GM21723 (cell line): ENCODE results near the gene C5orf24.
"Not testable (repeated sequence)": the region's sequence is repeated elsewhere in the genome, so short reads cannot be mapped to it uniquely, and the experiment has no call there.

Source experiments
- ATAC-seq: cut with Tn5 transposase; IDR thresholded peaks from one replicate; pipeline ENCODE4 v1.9.1; 2021; ENCODE audit warnings: mild to moderate bottlenecking, moderate library complexity; ENCODE audit not compliant: unreplicated experiment

Gene C5orf24

GRCh38 chr5:134856465-134856864, 10.7 kb downstream of the C5orf24 start:
- not testable (repeated sequence) for ATAC-seq

- ATAC-seq, result no peak
Observed at GRCh38 chr5:134857401-134857800, 11.6 kb downstream of the C5orf24 start.

- no peak for ATAC-seq
Observed at GRCh38 chr5:134864707-134865106, 18.9 kb downstream of the C5orf24 start.

- ATAC-seq, result no peak
Observed at GRCh38 chr5:134873494-134873893, 27.7 kb downstream of the C5orf24 start.

GRCh38 chr5:134873987-134874830, 28.4 kb downstream of the C5orf24 start, which contains the start of gene TXNDC15:
Gene TXNDC15, plus strand, starts transcription at chr5:134874371. Its CDS starts 57 bp downstream, at chr5:134874428.
- ATAC-seq, result peak; percentile 83

- ATAC-seq, result peak; percentile 52
Observed at GRCh38 chr5:134874831-134875655, 29.3 kb downstream of the C5orf24 start.

GRCh38 chr5:134877159-134877558, 31.4 kb downstream of the C5orf24 start:
- ATAC-seq, result no peak

GRCh38 chr5:134878403-134878802, 32.6 kb downstream of the C5orf24 start:
- ATAC-seq, result no peak

GRCh38 chr5:134879456-134879855, 33.7 kb downstream of the C5orf24 start:
- no peak for ATAC-seq

- ATAC-seq, result not testable (repeated sequence)
Observed at GRCh38 chr5:134880937-134881336, 35.2 kb downstream of the C5orf24 start.

- not testable (repeated sequence) for ATAC-seq
Observed at GRCh38 chr5:134881711-134882110, 35.9 kb downstream of the C5orf24 start.

GRCh38 chr5:134887593-134888159, 41.9 kb downstream of the C5orf24 start:
- ATAC-seq, result no peak

GRCh38 chr5:134889335-134889734, 43.6 kb downstream of the C5orf24 start:
- ATAC-seq, result no peak

GRCh38 chr5:134891473-134891872, 45.7 kb downstream of the C5orf24 start:
- ATAC-seq, result no peak

GRCh38 chr5:134892282-134892681, 46.5 kb downstream of the C5orf24 start:
- no peak for ATAC-seq

GRCh38 chr5:134892926-134893325, 47.2 kb downstream of the C5orf24 start:
- ATAC-seq, result no peak

- ATAC-seq, result no peak
Observed at GRCh38 chr5:134893748-134894505, 48.2 kb downstream of the C5orf24 start.

GRCh38 chr5:134902071-134902801, 56.5 kb downstream of the C5orf24 start:
- peak; percentile 33 for ATAC-seq

- ATAC-seq, result peak; percentile 83
Observed at GRCh38 chr5:134904610-134905245, 59.0 kb downstream of the C5orf24 start, which contains the start of gene PCBD2. Gene PCBD2, plus strand, starts transcription at chr5:134905131. Its CDS starts 9 bp downstream, at chr5:134905140.
